Cardiac muscle cell (in vitro differentiated cells and primary cell): Measurements from ENCODE around the gene CEP164. TPM values are rescaled to one million over a fixed set of nuclear protein-coding genes. Genes with fewer than 3 reads are reported as not detected.

Experiments
- DNase-seq, 2 donors: peaks; one replicate each; pipeline versions ENCODE4 v3.0.0 to v3.0.0-alpha.2; 2010 to 2017; ENCODE audit warnings: low read depth in 1 of 2, low spot score in 1 of 2
- H3K27ac ChIP-seq: fragments of 200-600 bp; sonication (generic); 2 replicates; pipeline ENCODE4 v1.5.1; 2016
- H3K27me3 ChIP-seq: fragments of 200-600 bp; sonication (generic); 2 replicates; pipeline ENCODE4 v1.6.0; 2016; ENCODE audit warnings: control low read depth
- H3K36me3 ChIP-seq: fragments of 200-600 bp; sonication (generic); 2 replicates; pipeline ENCODE4 v1.5.1; 2016; ENCODE audit warnings: control low read depth
- H3K4me1 ChIP-seq: fragments of 200-600 bp; sonication (generic); 2 replicates; pipeline ENCODE4 v1.8.1; 2017; ENCODE audit warnings: low read depth, mild to moderate bottlenecking, mixed run types
- H3K4me3 ChIP-seq: fragments of 200-600 bp; sonication (generic); 2 replicates; pipeline ENCODE4 v1.5.1; 2016; ENCODE audit warnings: mild to moderate bottlenecking
- H3K9me3 ChIP-seq: fragments of 200-600 bp; sonication (generic); 2 replicates; pipeline ENCODE4 v1.5.1; 2017; ENCODE audit warnings: low read depth, mild to moderate bottlenecking, control low read depth
- polyA plus RNA-seq: library from polyadenylated mRNA; unstranded; fragments of >200 nt; fragmentation: Nextera tagmentation; extraction: Ambion mirVana; gene quantifications from 2 replicates; pipeline ENCODE4 v1.2.1, GENCODE V29; 2016
- total RNA-seq: library from RNA; depleted of rRNA; stranded (reverse); fragments of >200 nt; gene quantifications from 2 replicates; pipeline ENCODE4 v1.2.3, GENCODE V29; 2016
- TF ChIP-seq, protein P1 (sequence below): IDR thresholded peaks from 2 replicates; pipeline ENCODE4 v1.5.1; 2012; ENCODE audit warnings: low read depth, mild to moderate bottlenecking, low read length

CEP164 gene
- total and polyA plus RNA-seq, 2 experiments from 2014 or later, result 22.6 to 31.8 TPM

DNA sequence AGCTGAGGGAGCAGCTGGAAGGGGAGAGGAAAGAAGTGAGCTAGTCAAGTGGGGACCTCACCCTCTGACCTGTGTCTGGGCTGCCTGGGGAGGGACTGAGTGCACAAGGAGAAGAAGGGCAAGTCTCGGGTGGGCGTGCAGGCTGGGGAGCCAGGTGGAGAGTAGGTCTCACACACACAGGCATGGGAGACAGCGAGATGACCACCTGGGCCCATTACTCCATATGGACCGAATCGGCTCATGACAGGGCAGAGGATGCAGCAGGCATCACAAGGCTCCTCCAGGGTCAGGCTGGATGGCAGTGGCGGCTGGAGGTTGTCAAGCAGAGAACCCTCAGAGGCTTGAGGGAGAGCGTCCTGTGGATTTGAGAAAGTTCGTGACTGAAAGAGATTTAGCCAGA, 63.5 kb downstream of the CEP164 start:
- no peak for DNase-seq

DNA sequence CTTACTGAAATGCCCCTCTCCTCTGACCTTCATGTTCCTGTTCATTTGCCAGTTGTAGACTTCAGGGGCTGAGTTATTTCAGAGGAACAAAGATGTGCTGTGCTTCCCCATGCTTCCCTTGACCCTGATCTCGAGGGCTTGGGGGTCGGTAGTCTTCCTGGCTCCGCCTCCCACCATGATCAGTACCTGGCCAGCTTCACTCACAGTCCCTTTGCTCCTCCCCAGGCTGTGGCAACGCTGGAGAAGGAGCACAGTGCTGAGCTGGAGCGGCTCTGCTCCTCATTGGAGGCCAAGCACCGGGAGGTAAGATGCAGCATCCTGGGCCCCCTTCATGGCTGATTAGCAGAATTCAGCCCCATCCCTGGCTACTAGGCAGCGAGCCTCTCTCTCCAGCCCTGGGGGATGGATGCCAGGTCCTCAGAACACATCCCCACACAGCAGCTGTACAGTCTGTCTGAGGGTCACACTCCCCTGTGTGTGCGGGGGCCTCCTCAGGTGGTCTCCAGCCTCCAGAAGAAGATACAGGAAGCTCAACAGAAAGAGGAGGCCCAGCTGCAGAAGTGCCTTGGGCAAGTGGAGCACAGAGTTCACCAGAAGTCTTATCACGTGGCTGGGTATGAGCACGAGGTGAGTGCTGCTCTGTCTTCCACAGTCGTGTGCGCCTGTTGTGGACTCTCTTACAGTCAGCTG, 64.5 kb downstream of the CEP164 start:
- Histone ChIP-seq H3K27me3 (no peaks in the 10 kb centered on the region), H3K9me3 (no peaks in the 10 kb centered on the region), H3K36me3 (peaks cover 11% of the 10 kb centered on the region), H3K4me3 (no peak overlapping the region), H3K27ac (no peak overlapping the region), H3K4me1 (no peaks in the 10 kb centered on the region)
- DNase-seq, result no peak
- TF ChIP-seq, protein P1, sequence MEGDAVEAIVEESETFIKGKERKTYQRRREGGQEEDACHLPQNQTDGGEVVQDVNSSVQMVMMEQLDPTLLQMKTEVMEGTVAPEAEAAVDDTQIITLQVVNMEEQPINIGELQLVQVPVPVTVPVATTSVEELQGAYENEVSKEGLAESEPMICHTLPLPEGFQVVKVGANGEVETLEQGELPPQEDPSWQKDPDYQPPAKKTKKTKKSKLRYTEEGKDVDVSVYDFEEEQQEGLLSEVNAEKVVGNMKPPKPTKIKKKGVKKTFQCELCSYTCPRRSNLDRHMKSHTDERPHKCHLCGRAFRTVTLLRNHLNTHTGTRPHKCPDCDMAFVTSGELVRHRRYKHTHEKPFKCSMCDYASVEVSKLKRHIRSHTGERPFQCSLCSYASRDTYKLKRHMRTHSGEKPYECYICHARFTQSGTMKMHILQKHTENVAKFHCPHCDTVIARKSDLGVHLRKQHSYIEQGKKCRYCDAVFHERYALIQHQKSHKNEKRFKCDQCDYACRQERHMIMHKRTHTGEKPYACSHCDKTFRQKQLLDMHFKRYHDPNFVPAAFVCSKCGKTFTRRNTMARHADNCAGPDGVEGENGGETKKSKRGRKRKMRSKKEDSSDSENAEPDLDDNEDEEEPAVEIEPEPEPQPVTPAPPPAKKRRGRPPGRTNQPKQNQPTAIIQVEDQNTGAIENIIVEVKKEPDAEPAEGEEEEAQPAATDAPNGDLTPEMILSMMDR, result no peak

More for the DNA sequence above, 63.5 kb downstream of the CEP164 start:
- no peak overlapping the region for H3K4me3 ChIP-seq
- H3K4me1 ChIP-seq, result no peaks in the 10 kb centered on the region
- no peaks in the 10 kb centered on the region for H3K27me3 ChIP-seq
- H3K36me3 ChIP-seq, result peaks cover 11% of the 10 kb centered on the region
- TF ChIP-seq, protein P1, result no peak
- no peaks in the 10 kb centered on the region for H3K9me3 ChIP-seq
- no peak overlapping the region for H3K27ac ChIP-seq

DNA sequence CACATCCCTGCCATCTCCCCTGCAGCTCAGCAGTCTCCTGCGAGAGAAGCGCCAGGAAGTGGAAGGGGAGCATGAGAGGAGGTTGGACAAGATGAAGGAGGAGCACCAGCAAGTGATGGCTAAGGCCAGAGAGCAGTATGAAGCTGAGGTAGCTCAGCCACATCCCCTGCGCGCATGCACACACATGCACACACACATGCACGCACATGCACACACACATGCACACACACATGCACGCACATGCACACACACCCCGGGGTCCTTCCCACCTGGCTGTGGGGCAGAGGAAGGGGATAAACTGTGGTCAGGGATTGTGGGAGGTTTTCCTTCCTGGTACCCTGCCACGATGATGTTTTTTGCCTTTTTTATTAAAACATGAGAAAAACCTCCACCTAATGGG, 65.3 kb downstream of the CEP164 start:
- Histone ChIP-seq H3K4me1 (no peaks in the 10 kb centered on the region), H3K4me3 (no peak overlapping the region), H3K27me3 (no peaks in the 10 kb centered on the region), H3K9me3 (no peaks in the 10 kb centered on the region), H3K36me3 (peaks cover 11% of the 10 kb centered on the region), H3K27ac (no peak overlapping the region)
- no peak for DNase-seq
- TF ChIP-seq, protein P1, result no peak

DNA sequence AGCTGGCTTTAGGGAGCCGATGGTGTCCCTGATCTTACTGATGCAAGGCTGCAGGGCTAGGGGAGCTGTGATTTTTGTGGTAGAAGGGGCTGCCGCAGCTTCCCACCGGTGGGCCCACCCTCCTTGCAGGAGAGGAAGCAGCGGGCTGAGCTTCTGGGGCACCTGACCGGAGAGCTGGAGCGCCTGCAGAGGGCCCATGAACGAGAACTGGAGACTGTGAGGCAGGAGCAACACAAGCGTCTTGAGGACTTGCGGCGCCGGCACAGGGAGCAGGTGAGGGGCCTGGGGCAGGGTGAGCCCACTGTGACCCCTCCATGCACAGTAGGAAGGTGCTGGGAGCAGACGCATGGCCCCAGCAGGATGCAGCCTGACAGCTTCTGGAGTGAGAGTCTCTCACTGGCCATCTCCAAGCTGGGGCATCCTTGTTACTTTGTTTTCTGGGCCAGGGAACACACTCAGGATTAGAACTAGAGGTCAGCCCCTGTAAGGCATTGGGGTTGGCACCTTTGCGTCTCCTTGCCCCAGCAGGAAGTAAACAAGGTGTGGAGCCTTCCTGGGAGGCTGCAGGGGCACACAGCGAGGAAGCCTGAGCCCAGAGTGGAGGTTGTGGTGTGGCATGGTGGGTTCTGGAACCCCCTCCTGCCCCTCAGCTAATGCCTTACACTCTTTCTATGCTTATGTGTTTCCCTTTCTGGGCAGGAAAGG, 66.7 kb downstream of the CEP164 start:
- H3K4me1 ChIP-seq, result no peaks in the 10 kb centered on the region
- H3K27ac ChIP-seq, result no peak overlapping the region
- H3K9me3 ChIP-seq, result no peaks in the 10 kb centered on the region
- TF ChIP-seq, protein P1, result no peak
- no peak overlapping the region for H3K4me3 ChIP-seq
- no peaks in the 10 kb centered on the region for H3K27me3 ChIP-seq
- no peak for DNase-seq
- H3K36me3 ChIP-seq, result peaks cover 11% of the 10 kb centered on the region

GRCh38 chr11:117395476-117395875, 67.8 kb downstream of the CEP164 start:
- DNase-seq, result no peak
- Histone ChIP-seq H3K9me3 (no peaks in the 10 kb centered on the region), H3K4me1 (no peaks in the 10 kb centered on the region), H3K27me3 (no peaks in the 10 kb centered on the region), H3K27ac (no peak overlapping the region), H3K36me3 (peaks cover 11% of the 10 kb centered on the region), H3K4me3 (no peak overlapping the region)
- TF ChIP-seq, protein P1, result no peak
